ENCODE measurements around the gene RAD51B.

DNA sequence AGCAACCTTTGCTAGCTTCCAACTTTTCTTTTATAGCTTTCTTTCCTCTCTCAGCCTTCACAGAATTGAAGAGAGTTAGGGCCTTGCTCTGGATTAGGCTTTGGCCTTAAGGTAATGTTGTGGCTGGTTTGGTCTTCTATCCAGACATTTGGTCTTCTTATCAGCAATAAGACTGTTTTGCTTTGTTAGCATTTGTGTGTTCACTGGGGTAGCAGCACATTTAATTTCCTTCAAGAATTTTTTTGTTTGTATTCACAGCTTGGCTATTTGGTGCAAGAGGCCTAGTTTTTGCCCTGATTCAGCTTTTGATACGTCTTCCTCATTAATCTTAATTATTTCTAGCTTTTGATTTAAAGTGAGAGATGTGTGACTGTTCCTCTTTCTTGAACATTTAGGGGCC, 130.8 kb downstream of the RAD51B start:
- TF ChIP-seq, protein P1, sequence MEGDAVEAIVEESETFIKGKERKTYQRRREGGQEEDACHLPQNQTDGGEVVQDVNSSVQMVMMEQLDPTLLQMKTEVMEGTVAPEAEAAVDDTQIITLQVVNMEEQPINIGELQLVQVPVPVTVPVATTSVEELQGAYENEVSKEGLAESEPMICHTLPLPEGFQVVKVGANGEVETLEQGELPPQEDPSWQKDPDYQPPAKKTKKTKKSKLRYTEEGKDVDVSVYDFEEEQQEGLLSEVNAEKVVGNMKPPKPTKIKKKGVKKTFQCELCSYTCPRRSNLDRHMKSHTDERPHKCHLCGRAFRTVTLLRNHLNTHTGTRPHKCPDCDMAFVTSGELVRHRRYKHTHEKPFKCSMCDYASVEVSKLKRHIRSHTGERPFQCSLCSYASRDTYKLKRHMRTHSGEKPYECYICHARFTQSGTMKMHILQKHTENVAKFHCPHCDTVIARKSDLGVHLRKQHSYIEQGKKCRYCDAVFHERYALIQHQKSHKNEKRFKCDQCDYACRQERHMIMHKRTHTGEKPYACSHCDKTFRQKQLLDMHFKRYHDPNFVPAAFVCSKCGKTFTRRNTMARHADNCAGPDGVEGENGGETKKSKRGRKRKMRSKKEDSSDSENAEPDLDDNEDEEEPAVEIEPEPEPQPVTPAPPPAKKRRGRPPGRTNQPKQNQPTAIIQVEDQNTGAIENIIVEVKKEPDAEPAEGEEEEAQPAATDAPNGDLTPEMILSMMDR (IDR thresholded peaks at IDR 0.05), result no peak
- no peak for TF ChIP-seq POLR2A (IDR thresholded peaks at IDR 0.05)
